Tibial nerve (tissue), 4 donors: ENCODE measurements around the gene WWC2.

Experiments used
- EP300 ChIP-seq, 2 donors: sonication (generic); formaldehyde crosslinking; IDR thresholded peaks; one replicate each; pipeline ENCODE4 v1.6.1; 2017; ENCODE audit warnings: antibody characterized with exemption in 2 of 2, mild to moderate bottlenecking in 1 of 2
- POLR2A ChIP-seq, 2 donors: fragments of 450-650 bp; IDR thresholded peaks; one replicate each; pipeline ENCODE4 v1.6.1; 2017; ENCODE audit warnings: antibody characterized with exemption in 2 of 2, mild to moderate bottlenecking in 2 of 2, moderate library complexity in 2 of 2
- TF ChIP-seq, protein P1 (sequence below), 5 experiments: fragments of 200-600 bp in 3 of 5; fragments of 450-650 bp in 2 of 5; sonication (generic) in 3 of 5; IDR thresholded peaks; one replicate each; pipeline ENCODE4 v1.5.1; 2016 to 2019; ENCODE audit warnings: antibody characterized with exemption in 5 of 5, mild to moderate bottlenecking in 3 of 5, moderate library complexity in 2 of 5

DNA sequence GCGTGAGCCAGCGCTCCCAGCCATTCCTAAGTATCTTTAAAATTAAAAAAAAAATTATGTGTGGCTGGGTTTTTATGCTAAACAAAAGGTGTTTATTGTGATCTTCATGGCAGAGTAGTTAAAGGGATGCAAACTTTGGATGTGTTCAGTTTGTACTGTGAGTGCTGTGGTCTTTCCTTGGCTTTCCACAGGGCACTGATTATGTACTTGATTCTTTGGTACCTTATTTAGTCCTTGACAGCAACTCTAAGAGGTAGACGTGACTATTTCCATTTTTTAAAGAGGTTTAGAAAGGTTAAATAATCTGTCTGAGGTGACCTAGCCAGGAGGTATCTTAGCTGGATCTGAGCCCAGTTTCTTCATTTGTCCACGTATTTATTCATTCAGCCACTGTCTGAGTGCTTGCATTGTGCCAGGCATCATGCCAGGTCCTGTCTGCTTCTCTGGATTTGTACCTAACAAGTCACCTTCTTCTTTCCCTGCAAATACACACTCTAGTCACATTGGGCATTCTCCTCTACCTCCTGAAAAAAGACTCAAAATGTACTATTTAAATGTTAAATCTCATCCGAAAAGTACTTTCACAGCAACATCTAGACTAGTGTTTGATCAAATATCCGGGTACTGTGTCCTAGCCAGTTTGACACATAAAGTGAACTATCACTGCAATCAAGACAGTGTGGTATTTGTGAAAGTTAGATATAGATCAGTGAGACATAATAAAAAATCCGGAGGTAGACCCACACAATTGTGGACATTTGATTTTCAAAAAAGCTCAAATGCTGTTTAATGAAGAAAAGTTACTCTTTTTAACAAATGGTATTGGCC, 31.5 kb downstream of the WWC2 start:
- TF ChIP-seq, protein P1, sequence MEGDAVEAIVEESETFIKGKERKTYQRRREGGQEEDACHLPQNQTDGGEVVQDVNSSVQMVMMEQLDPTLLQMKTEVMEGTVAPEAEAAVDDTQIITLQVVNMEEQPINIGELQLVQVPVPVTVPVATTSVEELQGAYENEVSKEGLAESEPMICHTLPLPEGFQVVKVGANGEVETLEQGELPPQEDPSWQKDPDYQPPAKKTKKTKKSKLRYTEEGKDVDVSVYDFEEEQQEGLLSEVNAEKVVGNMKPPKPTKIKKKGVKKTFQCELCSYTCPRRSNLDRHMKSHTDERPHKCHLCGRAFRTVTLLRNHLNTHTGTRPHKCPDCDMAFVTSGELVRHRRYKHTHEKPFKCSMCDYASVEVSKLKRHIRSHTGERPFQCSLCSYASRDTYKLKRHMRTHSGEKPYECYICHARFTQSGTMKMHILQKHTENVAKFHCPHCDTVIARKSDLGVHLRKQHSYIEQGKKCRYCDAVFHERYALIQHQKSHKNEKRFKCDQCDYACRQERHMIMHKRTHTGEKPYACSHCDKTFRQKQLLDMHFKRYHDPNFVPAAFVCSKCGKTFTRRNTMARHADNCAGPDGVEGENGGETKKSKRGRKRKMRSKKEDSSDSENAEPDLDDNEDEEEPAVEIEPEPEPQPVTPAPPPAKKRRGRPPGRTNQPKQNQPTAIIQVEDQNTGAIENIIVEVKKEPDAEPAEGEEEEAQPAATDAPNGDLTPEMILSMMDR (IDR thresholded peaks at IDR 0.05), result no peak
- TF ChIP-seq EP300 (IDR thresholded peaks at IDR 0.05) (no peak), POLR2A (IDR thresholded peaks at IDR 0.05) (no peak)
